AG04449 (cell line): ENCODE data around the gene RNPS1.
A peak's percentile ranks its signal among the peaks of the same experiment; 100 is the strongest.

Experiments used
- CTCF ChIA-PET: fragments of 350-600 bp; formaldehyde crosslinking; extraction: SDS; loops from one replicate; lab custom pipeline; 2021; ENCODE audit warnings: antibody characterized with exemption; lab: Yijun Ruan, JAX
- POLR2A ChIA-PET: fragments of 400-600, 350-600 bp; formaldehyde crosslinking; extraction: SDS; loops from one replicate; lab custom pipeline; 2020; ENCODE audit warnings: antibody characterized with exemption, inconsistent platforms; lab: Yijun Ruan, JAX
- DNase-seq: peaks from one replicate; pipeline ENCODE4 v3.0.0-alpha.2; 2010; ENCODE audit warnings: low read depth, low spot score
- H3K4me3 ChIP-seq: 2 replicates; pipeline ENCODE4 v1.5.1; 2011; ENCODE audit warnings: low read depth, mild to moderate bottlenecking, control low read depth, low read length
- TF ChIP-seq, protein P1 (sequence below): IDR thresholded peaks from one replicate; pipeline ENCODE4 v1.5.1; 2011; ENCODE audit warnings: mild to moderate bottlenecking, moderate library complexity, low read length, control low read depth, inconsistent platforms; ENCODE audit not compliant: insufficient read depth; ENCODE audit errors: missing control alignments

RNPS1 gene

DNA sequence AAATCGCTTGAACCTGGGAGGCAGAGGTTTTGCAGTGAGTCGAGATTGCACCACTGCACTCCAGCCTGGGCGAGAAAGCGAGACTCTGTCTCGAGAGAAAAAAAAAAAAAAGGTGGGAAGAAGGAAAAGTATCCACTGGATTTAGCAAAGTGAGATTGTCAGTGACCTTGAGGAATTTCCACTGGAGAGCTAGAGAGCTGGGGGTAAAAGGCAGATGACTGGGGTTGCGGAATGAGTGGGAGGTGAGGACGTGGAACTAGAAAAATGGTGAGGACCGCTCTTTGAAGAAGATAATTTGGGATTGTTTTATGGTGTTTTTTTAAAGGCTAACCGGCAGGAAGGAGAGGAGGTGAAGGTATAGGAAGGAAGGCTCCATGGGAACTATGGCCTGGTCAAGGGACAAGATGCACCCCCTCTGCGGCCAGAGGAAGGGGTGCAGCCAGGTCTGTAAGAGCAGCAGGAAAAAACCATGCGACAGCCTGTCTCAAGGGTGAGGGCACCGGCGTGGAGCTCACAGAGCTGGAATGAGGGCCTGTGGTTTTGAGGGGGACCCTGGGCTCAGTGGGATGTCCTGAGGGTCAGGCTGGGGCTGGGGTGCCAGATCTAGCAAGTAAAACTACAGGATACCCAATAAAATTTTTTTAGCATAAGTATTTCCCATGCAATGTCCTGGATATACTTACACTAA lies 63.4 kb downstream of the RNPS1 start:
- TF ChIP-seq, protein P1, sequence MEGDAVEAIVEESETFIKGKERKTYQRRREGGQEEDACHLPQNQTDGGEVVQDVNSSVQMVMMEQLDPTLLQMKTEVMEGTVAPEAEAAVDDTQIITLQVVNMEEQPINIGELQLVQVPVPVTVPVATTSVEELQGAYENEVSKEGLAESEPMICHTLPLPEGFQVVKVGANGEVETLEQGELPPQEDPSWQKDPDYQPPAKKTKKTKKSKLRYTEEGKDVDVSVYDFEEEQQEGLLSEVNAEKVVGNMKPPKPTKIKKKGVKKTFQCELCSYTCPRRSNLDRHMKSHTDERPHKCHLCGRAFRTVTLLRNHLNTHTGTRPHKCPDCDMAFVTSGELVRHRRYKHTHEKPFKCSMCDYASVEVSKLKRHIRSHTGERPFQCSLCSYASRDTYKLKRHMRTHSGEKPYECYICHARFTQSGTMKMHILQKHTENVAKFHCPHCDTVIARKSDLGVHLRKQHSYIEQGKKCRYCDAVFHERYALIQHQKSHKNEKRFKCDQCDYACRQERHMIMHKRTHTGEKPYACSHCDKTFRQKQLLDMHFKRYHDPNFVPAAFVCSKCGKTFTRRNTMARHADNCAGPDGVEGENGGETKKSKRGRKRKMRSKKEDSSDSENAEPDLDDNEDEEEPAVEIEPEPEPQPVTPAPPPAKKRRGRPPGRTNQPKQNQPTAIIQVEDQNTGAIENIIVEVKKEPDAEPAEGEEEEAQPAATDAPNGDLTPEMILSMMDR = no peak
- POLR2A ChIA-PET = interaction anchor here (2.4 kb wide), 1 partner anchor 49 kb away, joined by 9 read pairs; the partner anchor contains the start of gene TRAF7

More for the DNA sequence above, 63.4 kb downstream of the RNPS1 start:
- H3K4me3 ChIP-seq = peak overlapping the region; percentile 97
- CTCF ChIA-PET = interaction anchor here (0.9 to 2.4 kb wide), 2 partner anchors 10 to 65 kb away, joined by 3 to 10 read pairs; no protein-coding TSS in a partner anchor
- DNase-seq = no peak
